Left forelimb (tissue), 1 donor: Measurements from ENCODE around the gene SDCCAG8.
A peak's percentile ranks its signal among the peaks of the same experiment; 100 is the strongest.

Experiments used
- DNase-seq: peaks from one replicate; pipeline ENCODE4 v3.0.0-alpha.2; 2018; ENCODE audit warnings: low spot score

Gene SDCCAG8

GRCh38 chr1:243254233-243254926 lies 1.5 kb upstream of the SDCCAG8 start:
- DNase-seq = peak; percentile 83

DNA sequence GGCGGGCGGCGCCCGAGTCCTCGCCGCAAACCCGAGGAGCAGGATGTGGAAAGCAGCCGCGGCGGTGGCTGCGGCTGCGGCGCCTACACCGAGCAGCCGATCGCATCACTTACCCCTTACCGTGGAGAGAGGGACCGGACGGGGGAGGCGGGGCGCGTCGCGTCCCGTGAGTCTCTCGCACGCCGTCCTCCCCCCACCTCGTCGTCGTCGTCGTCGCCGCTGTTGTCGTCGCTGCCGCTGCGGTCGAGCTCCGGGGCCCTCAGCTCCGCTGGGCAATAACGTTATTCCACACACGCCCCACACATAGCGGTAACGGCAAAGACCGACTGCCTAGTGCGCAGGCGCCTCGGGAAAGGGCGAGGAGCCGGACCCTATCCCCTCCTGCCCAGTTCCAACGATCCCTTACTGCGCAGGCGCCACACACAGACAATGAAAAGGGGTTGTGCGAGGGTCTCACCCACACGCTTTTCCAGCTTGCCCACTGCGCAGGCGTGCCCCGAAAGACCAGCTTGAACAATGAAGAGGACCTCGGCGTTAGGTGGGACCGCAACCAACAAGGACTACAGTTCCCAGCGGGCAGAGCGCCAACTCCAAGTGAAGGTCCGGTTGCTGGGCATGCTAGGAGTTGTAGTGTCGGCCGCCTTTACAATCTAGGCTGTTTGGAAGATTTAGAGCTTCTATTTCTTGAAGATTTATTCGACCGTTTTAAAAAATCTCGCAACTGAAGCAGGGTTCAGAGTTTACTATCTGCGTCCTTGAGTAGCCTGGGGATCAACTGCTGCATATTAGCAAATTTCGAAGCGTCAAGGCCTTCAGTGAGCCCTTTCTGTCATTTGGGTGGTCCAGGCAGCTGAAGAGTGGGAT lies 682 bp upstream of the SDCCAG8 start, which contains the start of gene CEP170:
TSS of gene CEP170 (minus strand) at position 355 of the 864 bp plus-strand sequence. CDS start 30,001 bp downstream, outside the sequence.
- peak; percentile 97 for DNase-seq

DNA sequence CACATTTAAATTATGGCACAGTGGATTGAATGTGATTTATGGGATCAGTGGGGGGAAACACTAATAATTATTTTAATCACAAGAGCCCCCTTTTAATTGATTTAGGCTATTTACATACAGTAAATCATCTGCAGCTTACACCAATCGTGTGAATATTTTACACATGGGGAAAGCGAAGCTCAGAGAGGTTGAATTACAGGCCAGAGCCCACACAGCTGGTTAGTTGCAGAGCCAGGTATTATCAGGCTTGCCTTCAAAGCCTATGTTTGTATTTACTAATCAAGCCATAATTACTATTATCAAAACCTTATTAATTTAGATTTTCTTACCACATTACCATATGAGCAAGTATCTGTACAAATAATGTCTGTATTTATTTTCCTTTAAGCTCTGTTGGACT lies 749 bp downstream of the SDCCAG8 start:
- no peak for DNase-seq

- DNase-seq = no peak
Measured at GRCh38 chr1:243257189-243257588, 1.3 kb downstream of the SDCCAG8 start.

GRCh38 chr1:243258731-243259130 lies 2.9 kb downstream of the SDCCAG8 start:
- DNase-seq = no peak

GRCh38 chr1:243260221-243260880 lies 4.5 kb downstream of the SDCCAG8 start:
- no peak for DNase-seq

GRCh38 chr1:243261390-243261789 lies 5.5 kb downstream of the SDCCAG8 start:
- DNase-seq = no peak

- DNase-seq = no peak
Measured at GRCh38 chr1:243264717-243265116, 8.9 kb downstream of the SDCCAG8 start.

- no peak for DNase-seq
Measured at GRCh38 chr1:243266231-243266630, 10.4 kb downstream of the SDCCAG8 start.

DNA sequence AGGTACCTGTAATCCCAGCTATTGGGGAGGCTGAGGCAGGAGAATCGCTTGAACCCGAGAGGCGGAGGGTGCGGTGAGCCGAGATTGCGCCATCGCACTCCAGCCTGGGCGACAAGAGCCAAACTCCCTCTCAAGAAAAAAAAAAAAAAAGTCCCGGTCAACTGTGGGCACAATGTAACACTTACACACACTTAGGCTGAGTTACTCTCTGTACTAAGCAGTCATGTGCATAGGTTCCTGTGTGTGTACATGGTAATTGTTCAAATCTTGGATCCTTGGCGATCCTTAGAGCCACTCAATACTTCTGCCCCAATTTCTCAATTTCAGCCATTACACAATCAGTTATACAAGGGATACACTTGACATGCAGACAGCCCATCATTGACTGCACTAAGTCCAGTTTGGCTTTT lies 11.6 kb downstream of the SDCCAG8 start:
- no peak for DNase-seq

DNA sequence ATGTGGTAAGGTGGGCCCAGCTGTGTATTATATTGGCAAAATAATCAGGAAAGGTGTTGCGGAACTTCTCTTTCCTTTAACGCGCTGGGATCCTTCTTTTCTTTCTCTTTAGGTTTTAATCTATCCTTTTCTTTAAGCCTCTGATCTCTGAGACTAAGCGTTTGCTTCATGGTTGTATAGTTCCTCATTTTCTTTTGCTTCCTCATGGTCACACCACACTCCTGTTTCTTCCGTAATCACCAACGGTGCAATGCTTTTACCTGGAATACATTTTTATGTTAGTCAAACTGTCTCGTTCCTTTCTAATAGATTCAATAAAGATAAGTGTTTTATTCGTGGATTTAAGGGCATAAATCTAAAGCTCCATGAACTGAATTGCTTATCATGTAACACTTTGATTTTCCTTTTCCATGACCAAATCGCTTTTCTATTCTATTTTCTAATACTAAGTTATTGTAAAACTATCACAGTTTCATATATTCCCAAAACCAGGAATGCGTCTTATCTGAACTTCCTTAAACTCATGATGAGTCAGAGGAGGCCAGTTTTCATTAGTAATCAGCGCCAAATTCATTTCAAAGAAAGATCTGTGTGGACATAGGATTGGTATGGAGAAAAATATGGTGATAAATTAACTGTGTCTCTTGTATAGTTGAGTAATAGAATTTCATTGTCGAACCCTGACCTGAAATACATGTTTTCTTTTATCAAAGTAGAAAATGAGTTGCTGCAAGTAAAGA lies 12.2 kb downstream of the SDCCAG8 start:
- no peak for DNase-seq

DNA sequence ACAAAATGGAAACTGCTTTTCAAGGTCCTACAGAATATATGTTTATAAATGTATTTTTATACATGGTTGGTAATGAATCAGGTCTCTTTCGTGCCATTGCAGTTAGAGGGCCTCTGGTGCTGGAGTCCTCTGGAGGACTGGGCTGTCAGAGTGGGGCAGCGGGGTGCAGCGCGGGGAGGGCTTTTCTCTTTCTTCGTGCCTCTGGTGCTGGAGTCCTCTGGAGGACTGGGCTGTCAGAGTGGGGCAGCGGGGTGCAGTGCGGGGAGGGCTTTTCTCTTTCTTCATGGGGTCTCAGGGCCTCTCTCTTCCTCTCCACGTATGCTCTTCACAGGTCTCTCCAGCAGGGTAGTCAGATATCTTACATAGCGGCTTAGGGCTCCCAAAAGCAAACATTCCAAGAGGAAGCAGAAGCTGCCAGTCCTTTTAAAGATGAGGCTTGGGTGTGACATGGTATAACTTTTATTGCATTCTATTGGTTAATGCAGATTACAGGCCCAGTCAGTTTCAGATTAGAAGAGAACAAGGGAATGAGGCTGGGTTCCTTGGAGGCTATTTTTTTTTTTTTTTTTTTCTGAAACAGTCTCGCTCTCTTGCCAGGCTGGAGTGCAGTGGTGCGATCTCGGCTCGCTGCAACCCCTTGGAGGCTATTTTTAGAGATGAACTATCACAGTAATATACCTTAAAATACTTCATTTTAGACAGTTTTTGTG lies 13.1 kb downstream of the SDCCAG8 start:
- no peak for DNase-seq

DNA sequence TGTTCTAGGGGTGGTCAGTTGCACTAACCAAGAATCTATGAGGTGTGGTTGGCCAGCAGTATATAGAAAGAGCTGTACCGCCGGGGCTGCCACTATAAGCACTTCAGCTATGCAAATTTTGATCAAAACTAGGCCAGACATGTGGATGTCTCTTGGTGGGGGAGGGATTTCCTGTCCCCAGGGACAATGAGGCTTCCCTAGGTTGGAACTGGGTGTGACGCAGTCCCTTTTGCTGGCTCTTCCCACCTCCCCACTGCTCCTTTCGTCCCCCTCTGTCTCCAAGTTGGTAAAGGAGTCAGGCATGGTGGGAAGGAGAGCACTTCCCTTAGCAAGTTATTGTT lies 13.6 kb downstream of the SDCCAG8 start:
- no peak for DNase-seq

DNA sequence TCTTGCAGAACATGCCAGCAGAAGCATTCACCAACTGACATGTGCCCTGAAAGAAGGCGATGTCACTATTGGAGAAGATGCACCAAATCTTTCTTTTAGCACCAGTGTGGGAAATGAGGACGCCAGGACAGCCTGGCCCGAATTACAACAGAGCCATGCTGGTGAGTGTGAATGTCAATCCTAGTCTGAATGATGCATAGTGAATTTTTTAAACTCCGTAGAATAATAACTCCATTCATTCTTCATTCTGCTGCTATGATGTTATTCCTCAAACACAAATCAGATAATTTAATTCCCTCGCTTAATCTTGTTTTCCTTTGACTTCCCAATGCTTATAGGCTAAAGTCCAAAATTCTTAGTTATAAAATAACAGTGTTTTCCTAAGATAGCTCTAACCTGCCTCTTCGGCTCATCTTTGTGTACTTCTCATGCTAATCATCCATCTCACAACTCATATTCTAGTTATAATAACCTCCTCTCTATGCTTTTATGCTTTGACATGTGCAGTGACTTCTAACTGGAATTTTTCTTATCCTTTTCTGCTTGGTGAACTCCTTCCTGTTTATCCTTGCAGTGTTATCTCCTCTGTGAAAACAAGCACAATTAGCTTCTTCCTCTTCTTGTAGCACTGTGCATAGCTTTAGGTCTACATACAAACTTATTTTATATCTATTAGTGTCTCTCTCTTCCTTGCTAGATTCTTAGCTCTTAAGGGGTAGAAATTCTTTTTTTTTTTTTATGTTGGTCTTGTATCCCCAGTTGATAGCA lies 14.4 kb downstream of the SDCCAG8 start:
- DNase-seq = no peak

- DNase-seq = no peak
Measured at GRCh38 chr1:243271996-243272395, 16.2 kb downstream of the SDCCAG8 start.

DNA sequence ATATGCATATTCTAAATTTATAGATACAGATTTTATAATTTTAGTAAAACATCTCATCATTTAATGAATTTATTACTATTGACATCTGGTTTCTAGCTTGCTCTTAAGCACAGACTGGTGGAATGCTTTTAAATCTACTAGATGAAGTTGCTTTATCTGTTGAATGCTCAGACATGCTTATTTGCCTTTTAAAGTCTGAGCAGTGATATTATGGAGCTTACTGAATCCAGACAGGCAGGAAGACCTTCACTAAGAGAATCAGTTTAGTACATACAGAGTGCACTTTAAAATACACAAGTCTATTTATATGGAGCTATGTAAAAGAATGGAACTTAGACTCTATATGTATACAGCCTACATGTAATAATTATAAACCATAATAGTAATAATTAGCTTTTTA lies 16.6 kb downstream of the SDCCAG8 start:
- no peak for DNase-seq

DNA sequence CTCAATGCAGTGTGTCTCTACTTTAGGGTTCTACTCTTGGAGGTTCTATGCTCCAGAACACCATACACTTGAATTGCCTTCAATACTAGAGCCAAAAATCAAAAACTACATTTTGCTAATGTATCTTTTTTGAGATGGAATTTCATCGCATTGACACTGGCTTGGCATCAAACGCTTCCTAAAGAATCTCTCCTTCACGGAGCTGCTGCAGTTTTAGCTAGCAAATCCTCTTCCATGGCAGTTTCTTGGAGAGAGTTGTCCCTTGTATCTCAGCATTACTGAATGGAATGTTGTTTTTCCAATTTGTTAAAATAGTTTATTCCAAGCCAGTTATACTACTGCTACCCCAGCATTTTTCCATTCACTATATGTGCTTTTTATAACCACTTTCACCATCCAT lies 17.7 kb downstream of the SDCCAG8 start:
- no peak for DNase-seq

- no peak for DNase-seq
Measured at GRCh38 chr1:243273945-243274344, 18.1 kb downstream of the SDCCAG8 start.

- DNase-seq = no peak
Measured at GRCh38 chr1:243275316-243275715, 19.5 kb downstream of the SDCCAG8 start.

- DNase-seq = no peak
Measured at GRCh38 chr1:243280571-243281129, 24.8 kb downstream of the SDCCAG8 start.
